HL-60 (cell line): ENCODE measurements around the gene KRT9.

Experiments used
- DNase-seq, 2 experiments: peaks; one replicate each; pipeline ENCODE4 v3.0.0-alpha.2; 2010 to 2020; ENCODE audit warnings: low read depth in 1 of 2, low spot score in 1 of 2
- H3K27ac ChIP-seq: fragments of 250-450 bp; sonication (Bioruptor Pico); replicated peaks from 2 replicates; pipeline ENCODE4 v1.5.1; 2020; ENCODE audit warnings: mild to moderate bottlenecking, moderate library complexity
- H3K27me3 ChIP-seq: fragments of 250-450 bp; sonication (Bioruptor Pico); 2 replicates; pipeline ENCODE4 v1.5.1; 2021; ENCODE audit warnings: mild to moderate bottlenecking, moderate library complexity; ENCODE audit not compliant: insufficient read depth, poor library complexity, severe bottlenecking
- H3K4me3 ChIP-seq: replicated peaks from 2 replicates; pipeline ENCODE4 v1.5.1; 2011; ENCODE audit warnings: mild to moderate bottlenecking, control low read depth, low read length; ENCODE audit not compliant: insufficient read depth
- GABPA ChIP-seq: IDR thresholded peaks from 2 replicates; pipeline ENCODE4 v1.6.1; 2012; ENCODE audit warnings: low read depth
- POLR2AphosphoS5 ChIP-seq: IDR thresholded peaks from 2 replicates; pipeline ENCODE4 v1.6.1; 2012; ENCODE audit warnings: low read depth
- SPI1 ChIP-seq: IDR thresholded peaks from 2 replicates; pipeline ENCODE4 v1.6.1; 2012; ENCODE audit warnings: low read depth, mild to moderate bottlenecking, borderline replicate concordance
- TF ChIP-seq, protein P1 (sequence below): IDR thresholded peaks from 2 replicates; pipeline ENCODE4 v1.6.1; 2012; ENCODE audit warnings: low read depth; ENCODE audit not compliant: insufficient replicate concordance
- TF ChIP-seq, protein P2 (sequence below): IDR thresholded peaks from one replicate; pipeline ENCODE4 v1.5.1; 2011; ENCODE audit warnings: low read length, control low read depth, inconsistent platforms; ENCODE audit not compliant: insufficient read depth

KRT9 gene

DNA sequence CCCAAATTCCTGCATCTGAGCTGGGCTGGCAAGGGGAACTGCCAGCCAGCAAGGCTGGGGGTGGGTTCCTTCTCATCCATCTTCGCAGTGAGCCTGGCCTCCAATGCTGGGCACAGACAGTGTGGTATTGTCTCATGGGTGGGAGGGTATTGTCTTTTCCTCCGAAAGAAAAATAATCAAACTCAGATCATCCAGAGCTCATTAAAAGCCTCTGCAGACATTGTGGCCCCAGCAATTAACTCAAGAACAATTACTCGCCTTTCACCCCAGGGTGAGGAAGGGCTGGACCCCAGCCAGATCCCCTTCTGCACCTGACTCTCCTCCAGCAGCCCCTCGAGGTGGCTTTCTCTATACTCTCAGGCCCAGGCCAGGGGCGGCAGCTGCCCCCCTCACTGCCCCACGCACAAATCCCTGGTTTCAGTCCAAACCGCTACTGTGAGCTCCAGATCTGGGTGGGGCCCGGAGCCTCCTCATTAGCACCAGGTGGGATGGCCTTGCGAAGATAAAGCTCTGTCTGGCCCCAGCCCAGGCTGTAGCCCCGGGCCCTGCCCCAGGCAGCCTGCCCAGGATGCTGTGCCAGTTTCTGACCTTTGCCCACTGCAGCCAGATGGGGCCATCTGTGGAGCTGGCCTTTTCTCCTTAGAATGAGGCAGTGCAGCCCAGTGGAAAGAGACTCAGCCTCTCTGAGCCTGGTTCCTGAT is 50.9 kb downstream of the KRT9 start:
- H3K4me3 ChIP-seq = no peak overlapping the region

DNA sequence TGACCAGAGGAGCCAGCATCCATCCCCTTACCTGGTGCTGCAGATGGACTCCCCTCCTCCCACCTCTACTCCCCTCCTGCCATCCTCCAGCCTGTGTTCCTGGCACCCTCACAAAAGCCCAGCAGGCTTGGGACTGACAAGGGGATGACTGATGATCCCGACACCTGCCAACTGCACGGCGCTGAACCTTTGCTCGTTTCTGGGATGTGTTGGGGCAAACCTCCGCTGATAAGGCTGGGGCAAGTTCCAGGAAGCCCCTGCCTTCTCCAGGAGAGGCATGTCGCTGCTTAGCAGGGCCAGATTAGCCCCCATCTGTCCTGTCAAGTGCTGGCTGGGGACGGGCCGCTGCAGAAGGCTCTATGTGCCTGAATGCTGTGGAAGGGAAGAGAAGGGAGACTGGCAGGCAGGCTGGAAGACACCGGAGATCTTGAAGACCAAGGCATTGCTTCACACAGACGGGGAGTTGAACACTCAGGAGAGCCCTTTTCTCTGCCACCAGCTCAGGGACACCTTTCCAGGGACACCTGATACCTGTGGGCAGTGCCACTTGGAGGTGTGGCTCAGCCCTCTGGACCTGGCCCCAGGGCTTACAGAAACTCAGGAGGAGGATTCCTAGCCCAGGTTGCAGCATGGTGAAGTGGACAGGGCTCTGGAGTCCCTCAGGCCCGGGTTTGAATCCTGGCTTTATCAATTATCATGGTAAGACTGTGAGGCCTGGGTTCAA is 52.2 kb downstream of the KRT9 start:
- Histone ChIP-seq H3K4me3 (no peak overlapping the region), H3K27me3 (no peaks in the 10 kb centered on the region), H3K27ac (no peak overlapping the region)
- DNase-seq = no peak
- TF ChIP-seq POLR2AphosphoS5 (no peak), GABPA (no peak)
- TF ChIP-seq, protein P1, sequence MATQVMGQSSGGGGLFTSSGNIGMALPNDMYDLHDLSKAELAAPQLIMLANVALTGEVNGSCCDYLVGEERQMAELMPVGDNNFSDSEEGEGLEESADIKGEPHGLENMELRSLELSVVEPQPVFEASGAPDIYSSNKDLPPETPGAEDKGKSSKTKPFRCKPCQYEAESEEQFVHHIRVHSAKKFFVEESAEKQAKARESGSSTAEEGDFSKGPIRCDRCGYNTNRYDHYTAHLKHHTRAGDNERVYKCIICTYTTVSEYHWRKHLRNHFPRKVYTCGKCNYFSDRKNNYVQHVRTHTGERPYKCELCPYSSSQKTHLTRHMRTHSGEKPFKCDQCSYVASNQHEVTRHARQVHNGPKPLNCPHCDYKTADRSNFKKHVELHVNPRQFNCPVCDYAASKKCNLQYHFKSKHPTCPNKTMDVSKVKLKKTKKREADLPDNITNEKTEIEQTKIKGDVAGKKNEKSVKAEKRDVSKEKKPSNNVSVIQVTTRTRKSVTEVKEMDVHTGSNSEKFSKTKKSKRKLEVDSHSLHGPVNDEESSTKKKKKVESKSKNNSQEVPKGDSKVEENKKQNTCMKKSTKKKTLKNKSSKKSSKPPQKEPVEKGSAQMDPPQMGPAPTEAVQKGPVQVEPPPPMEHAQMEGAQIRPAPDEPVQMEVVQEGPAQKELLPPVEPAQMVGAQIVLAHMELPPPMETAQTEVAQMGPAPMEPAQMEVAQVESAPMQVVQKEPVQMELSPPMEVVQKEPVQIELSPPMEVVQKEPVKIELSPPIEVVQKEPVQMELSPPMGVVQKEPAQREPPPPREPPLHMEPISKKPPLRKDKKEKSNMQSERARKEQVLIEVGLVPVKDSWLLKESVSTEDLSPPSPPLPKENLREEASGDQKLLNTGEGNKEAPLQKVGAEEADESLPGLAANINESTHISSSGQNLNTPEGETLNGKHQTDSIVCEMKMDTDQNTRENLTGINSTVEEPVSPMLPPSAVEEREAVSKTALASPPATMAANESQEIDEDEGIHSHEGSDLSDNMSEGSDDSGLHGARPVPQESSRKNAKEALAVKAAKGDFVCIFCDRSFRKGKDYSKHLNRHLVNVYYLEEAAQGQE = no peak
- TF ChIP-seq, protein P2, sequence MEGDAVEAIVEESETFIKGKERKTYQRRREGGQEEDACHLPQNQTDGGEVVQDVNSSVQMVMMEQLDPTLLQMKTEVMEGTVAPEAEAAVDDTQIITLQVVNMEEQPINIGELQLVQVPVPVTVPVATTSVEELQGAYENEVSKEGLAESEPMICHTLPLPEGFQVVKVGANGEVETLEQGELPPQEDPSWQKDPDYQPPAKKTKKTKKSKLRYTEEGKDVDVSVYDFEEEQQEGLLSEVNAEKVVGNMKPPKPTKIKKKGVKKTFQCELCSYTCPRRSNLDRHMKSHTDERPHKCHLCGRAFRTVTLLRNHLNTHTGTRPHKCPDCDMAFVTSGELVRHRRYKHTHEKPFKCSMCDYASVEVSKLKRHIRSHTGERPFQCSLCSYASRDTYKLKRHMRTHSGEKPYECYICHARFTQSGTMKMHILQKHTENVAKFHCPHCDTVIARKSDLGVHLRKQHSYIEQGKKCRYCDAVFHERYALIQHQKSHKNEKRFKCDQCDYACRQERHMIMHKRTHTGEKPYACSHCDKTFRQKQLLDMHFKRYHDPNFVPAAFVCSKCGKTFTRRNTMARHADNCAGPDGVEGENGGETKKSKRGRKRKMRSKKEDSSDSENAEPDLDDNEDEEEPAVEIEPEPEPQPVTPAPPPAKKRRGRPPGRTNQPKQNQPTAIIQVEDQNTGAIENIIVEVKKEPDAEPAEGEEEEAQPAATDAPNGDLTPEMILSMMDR = no peak

More for the DNA sequence above, 50.9 kb downstream of the KRT9 start:
- TF ChIP-seq, protein P1 = no peak
- TF ChIP-seq, protein P2 = no peak
- TF ChIP-seq POLR2AphosphoS5 (no peak), GABPA (no peak)
- Histone ChIP-seq H3K27me3 (no peaks in the 10 kb centered on the region), H3K27ac (no peak overlapping the region)
- no peak for DNase-seq

DNA sequence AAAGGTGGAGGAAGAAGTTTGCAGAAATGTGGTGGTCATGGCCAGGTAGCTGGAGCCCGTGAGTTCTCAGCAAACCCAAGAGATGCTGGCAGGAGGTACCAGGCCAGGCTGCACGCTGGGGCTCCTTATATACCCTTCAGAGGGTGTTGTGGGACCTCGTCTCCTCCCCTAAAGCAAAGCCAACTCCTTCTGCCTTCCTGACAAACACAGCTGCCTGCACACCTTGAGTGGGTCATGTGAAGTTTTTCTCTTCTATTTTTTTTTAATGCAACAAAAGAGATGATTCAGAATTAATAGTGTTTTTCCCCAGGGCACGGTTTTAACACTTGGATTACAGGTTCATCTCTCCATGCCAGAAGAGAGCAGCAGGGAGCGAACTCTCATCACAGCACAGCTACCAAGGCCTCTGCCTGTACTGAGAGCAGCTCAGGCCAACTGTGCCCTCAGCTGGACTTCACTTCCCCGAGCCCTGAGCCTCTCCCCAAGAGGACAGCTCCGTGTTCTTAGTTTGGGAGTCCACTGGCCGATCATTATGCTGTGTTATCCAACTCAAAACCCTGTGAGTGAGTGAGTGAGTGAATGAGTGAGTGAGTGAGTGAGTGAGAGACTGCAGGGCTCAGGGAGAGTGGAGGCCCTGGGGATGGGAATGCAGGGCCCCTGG is 52.9 kb downstream of the KRT9 start, which contains the start of gene KRT15:
Gene KRT15, minus strand, starts transcription at position 102 of the 661 bp plus-strand sequence. Its CDS starts 63 bp downstream, at position 39.
- no peak for DNase-seq

More for the DNA sequence above, 52.9 kb downstream of the KRT9 start, which contains the start of gene KRT15:
- TF ChIP-seq POLR2AphosphoS5 = no peak
- no peak for TF ChIP-seq SPI1
- TF ChIP-seq GABPA = no peak
- TF ChIP-seq, protein P1 = no peak
- TF ChIP-seq, protein P2 = no peak
- H3K27ac ChIP-seq = no peak within 1 kb of the TSS
- no peak within 1 kb of the TSS for H3K4me3 ChIP-seq
- no peaks in the 10 kb centered on the region for H3K27me3 ChIP-seq
